GM23248 (cell line): ENCODE measurements around the gene MGAT4A.

ENCODE experiments used
- EZH2 ChIP-seq: fragments of 200-600 bp; sonication (generic); IDR thresholded peaks from 2 replicates; pipeline ENCODE4 v1.6.1; 2018; ENCODE audit warnings: antibody characterized with exemption, mild to moderate bottlenecking; ENCODE audit not compliant: insufficient read depth, poor library complexity, severe bottlenecking
- EZH2phosphoT487 ChIP-seq: fragments of 200-600 bp; sonication (generic); IDR thresholded peaks from 2 replicates; pipeline ENCODE4 v1.6.1; 2018; ENCODE audit warnings: antibody characterized with exemption, moderate library complexity, mild to moderate bottlenecking, low read depth; ENCODE audit not compliant: insufficient read depth

GRCh38 chr2:98768384-98769113 is 37.6 kb upstream of the MGAT4A start:
- TF ChIP-seq EZH2phosphoT487 (no peak), EZH2 (no peak)
